GM12878 (cell line): ENCODE data around the gene CWF19L1. TPM values are rescaled to one million over a fixed set of nuclear protein-coding genes. Genes with fewer than 3 reads are reported as not detected.

ENCODE experiments used
- ATAC-seq: fragments of 200-7000 bp; cut with Tn5 transposase; 3 replicates; pipeline ENCODE4 v1.9.1; 2020; ENCODE audit warnings: mild to moderate bottlenecking, moderate library complexity
- BruUV-seq: library from RNA; stranded (reverse); fragments of 400-500 nt; replicated peaks from 2 replicates; lab custom pipeline; 2021; lab: Mats Ljungman, UMichigan
- CTCF ChIA-PET: fragments of 300-600 bp; sonication (Branson Sonifier 250); formaldehyde crosslinking; extraction: SDS; loops from one replicate; lab custom pipeline; 2021; ENCODE audit warnings: inconsistent platforms; lab: Yijun Ruan, JAX
- POLR2A ChIA-PET: fragments of 350-600 bp; formaldehyde crosslinking; extraction: SDS; loops from one replicate; lab custom pipeline; 2021; ENCODE audit warnings: inconsistent platforms; lab: Charles Lee
- RAD21 ChIA-PET: fragments of 300-600 bp; sonication (Branson Sonifier 250); formaldehyde crosslinking; loops from one replicate; lab custom pipeline; 2023; ENCODE audit warnings: antibody characterized with exemption; ENCODE audit not compliant: unreplicated experiment; lab: Charles Lee
- SMC1A ChIA-PET: fragments of 300-600 bp; sonication (Branson Sonifier 250); formaldehyde crosslinking; loops from one replicate; lab custom pipeline; 2023; ENCODE audit not compliant: unreplicated experiment, uncharacterized antibody; lab: Charles Lee
- DNase-seq: peaks from one replicate; pipeline ENCODE4 v3.0.0-alpha.2; 2011; ENCODE audit warnings: low read depth, low spot score
- FAIRE-seq: peaks from 3 replicates; lab custom pipeline; 2011; peaks lifted over from hg19 to GRCh38; lab: Jason Lieb, UNC
- H2AFZ ChIP-seq: 2 replicates; pipeline ENCODE4 v1.6.0; 2011; ENCODE audit warnings: low read depth, low read length, control low read depth; ENCODE audit not compliant: control insufficient read depth
- H3K27ac ChIP-seq: 2 replicates; pipeline ENCODE4 v1.5.1; 2011; ENCODE audit warnings: control low read depth; ENCODE audit not compliant: control insufficient read depth, insufficient read depth
- H3K27me3 ChIP-seq, 2 experiments: replicated peaks in 1 of 2; 2 replicates each; pipeline versions ENCODE4 v1.6.0 to v1.6.1; 2011; ENCODE audit warnings: low read length in 1 of 2; ENCODE audit not compliant: control insufficient read depth in 2 of 2, insufficient read depth in 2 of 2
- H3K36me3 ChIP-seq, 2 experiments: 2 replicates each; pipeline ENCODE4 v1.5.1; 2011; ENCODE audit warnings: low read length in 1 of 2; ENCODE audit not compliant: control insufficient read depth in 2 of 2, insufficient read depth in 2 of 2
- H3K4me1 ChIP-seq: 2 replicates; pipeline ENCODE4 v1.6.1; 2011; ENCODE audit warnings: mild to moderate bottlenecking, low read length, moderate library complexity, mixed read lengths; ENCODE audit not compliant: control insufficient read depth, insufficient read depth
- H3K4me2 ChIP-seq: 2 replicates; pipeline ENCODE4 v1.6.0; 2011; ENCODE audit warnings: control low read depth; ENCODE audit not compliant: control insufficient read depth, insufficient read depth
- H3K4me3 ChIP-seq: fragments of 200-600 bp; sonication (generic); 2 replicates; pipeline ENCODE4 v1.5.1; 2016
- H3K79me2 ChIP-seq: 2 replicates; pipeline ENCODE4 v1.6.0; 2011; ENCODE audit warnings: low read length; ENCODE audit not compliant: control insufficient read depth, insufficient read depth
- H3K9ac ChIP-seq: 2 replicates; pipeline ENCODE4 v1.8.0; 2011; ENCODE audit warnings: low read length, control low read depth, mixed read lengths; ENCODE audit not compliant: control insufficient read depth, insufficient read depth
- H3K9me3 ChIP-seq: replicated peaks from 3 replicates; pipeline ENCODE4 v1.5.1; 2011; ENCODE audit warnings: mild to moderate bottlenecking, low read length; ENCODE audit not compliant: control insufficient read depth, insufficient read depth
- H4K20me1 ChIP-seq: 2 replicates; pipeline ENCODE4 v1.6.0; 2011; ENCODE audit not compliant: control insufficient read depth, insufficient read depth
- BCL3 ChIP-seq: IDR thresholded peaks from 2 replicates; pipeline ENCODE4 v1.6.1; 2011; ENCODE audit warnings: borderline replicate concordance, low read depth, mild to moderate bottlenecking, moderate library complexity, low read length; ENCODE audit not compliant: insufficient read depth, poor library complexity, severe bottlenecking
- BMI1 ChIP-seq: fragments of 450-650 bp; IDR thresholded peaks from 2 replicates; pipeline ENCODE4 v1.6.1; 2016; ENCODE audit warnings: mild to moderate bottlenecking, moderate library complexity, borderline replicate concordance
- E2F4 ChIP-seq: IDR thresholded peaks from 2 replicates; pipeline ENCODE4 v1.6.1; 2012; ENCODE audit warnings: low read depth, low read length, improper control_type of control experiment
- EGR1 ChIP-seq, 2 experiments: IDR thresholded peaks; 1 replicate in 1 of 2; 2 replicates in 1 of 2; pipeline ENCODE4 v1.6.1; 2011 to 2012; ENCODE audit warnings: low read depth in 2 of 2, low read length in 2 of 2, borderline replicate concordance in 1 of 2, mild to moderate bottlenecking in 1 of 2, moderate library complexity in 1 of 2
- FOS ChIP-seq: IDR thresholded peaks from 3 replicates; pipeline ENCODE4 v1.6.1; 2011; ENCODE audit warnings: borderline replicate concordance; ENCODE audit not compliant: insufficient read length; ENCODE audit errors: extremely low read depth
- GATAD2B ChIP-seq: fragments of 450-650 bp; conservative IDR thresholded peaks from 2 replicates; pipeline ENCODE4 v1.6.1; 2017; ENCODE audit warnings: low read depth, mild to moderate bottlenecking, moderate library complexity
- HSF1 ChIP-seq: fragments of 150-350 bp; IDR thresholded peaks from 2 replicates; pipeline ENCODE4 v1.6.1; 2014; ENCODE audit warnings: mild to moderate bottlenecking, low read depth, low read length
- IRF3 ChIP-seq: fragments of 450-650 bp; IDR thresholded peaks from 2 replicates; pipeline ENCODE4 v1.6.1; 2014; ENCODE audit warnings: mild to moderate bottlenecking
- JUND ChIP-seq: IDR thresholded peaks from 2 replicates; pipeline ENCODE4 v1.6.1; 2012; ENCODE audit warnings: low read depth, mild to moderate bottlenecking, low read length, improper control_type of control experiment, moderate library complexity
- KDM1A ChIP-seq: fragments of 200-600 bp; sonication (generic); IDR thresholded peaks from 2 replicates; pipeline ENCODE4 v1.6.1; 2016; ENCODE audit warnings: borderline replicate concordance
- MAX ChIP-seq: IDR thresholded peaks from 2 replicates; pipeline ENCODE4 v1.6.1; 2012; ENCODE audit warnings: low read depth, low read length, improper control_type of control experiment
- MEF2A ChIP-seq: IDR thresholded peaks from 2 replicates; pipeline ENCODE4 v1.6.1; 2011; ENCODE audit warnings: low read depth, mild to moderate bottlenecking, low read length, moderate library complexity; ENCODE audit not compliant: insufficient read depth
- MXI1 ChIP-seq: fragments of 150-350 bp; IDR thresholded peaks from 2 replicates; pipeline ENCODE4 v1.6.1; 2011; ENCODE audit warnings: low read depth, mild to moderate bottlenecking, inconsistent platforms, low read length, improper control_type of control experiment
- PAX5 ChIP-seq: IDR thresholded peaks from 2 replicates; pipeline ENCODE4 v1.6.1; 2011; ENCODE audit warnings: low read depth, low read length, borderline replicate concordance
- PAX8 ChIP-seq: fragments of 450-650 bp; IDR thresholded peaks from 2 replicates; pipeline ENCODE4 v1.6.1; 2017; ENCODE audit warnings: mild to moderate bottlenecking, moderate library complexity
- RAD21 ChIP-seq: IDR thresholded peaks from 2 replicates; pipeline ENCODE4 v1.6.1; 2011; ENCODE audit warnings: mild to moderate bottlenecking, low read depth, low read length, moderate library complexity; ENCODE audit not compliant: insufficient read depth
- STAT3 ChIP-seq: IDR thresholded peaks from 2 replicates; pipeline ENCODE4 v1.6.1; 2011; ENCODE audit warnings: low read depth, low read length, improper control_type of control experiment
- SUZ12 ChIP-seq: fragments of 200-600 bp; sonication (generic); IDR thresholded peaks from one replicate; pipeline ENCODE4 v1.6.1; 2018; ENCODE audit warnings: antibody characterized with exemption, mild to moderate bottlenecking; ENCODE audit not compliant: unreplicated experiment
- WRNIP1 ChIP-seq: IDR thresholded peaks from 2 replicates; pipeline ENCODE4 v1.6.1; 2011; ENCODE audit warnings: low read depth, low read length, improper control_type of control experiment, borderline replicate concordance
- WGBS: methylation state at CpG from one replicate; pipeline ENCODE4 v1.1.6; 2016; ENCODE audit warnings: low lambda C conversion rate; ENCODE audit not compliant: insufficient replicate concordance, insufficient coverage; ENCODE audit errors: missing lambda C conversion rate; 5-methylcytosine and 5-hydroxymethylcytosine counted together
- in situ Hi-C: fragments of 300-500 bp; cut with MboI; formaldehyde crosslinking; loops from 9 replicates; pipeline ENCODE4 v1.14.3; 2018; ENCODE audit warnings: mixed read lengths
- intact Hi-C: fragments of 100-400 bp; cut with micrococcal nuclease; formaldehyde crosslinking; loops from one replicate; pipeline ENCODE4 v1.14.2; 2022; ENCODE audit not compliant: unreplicated experiment
- polyA plus RNA-seq, 11 experiments: library from polyadenylated mRNA; depleted of rRNA in 4 of 11; unstranded in 6 of 11; stranded (reverse) in 5 of 11; fragments of >200 nt; fragmentation: Nextera tagmentation in 4 of 11; fragmentation: Illumina TruSeq in 1 of 11; extraction: Ambion mirVana in 4 of 11; extraction: Trizol in 1 of 11; gene quantifications; 1 replicate in 1 of 11; 2 replicates in 10 of 11; pipeline versions ENCODE4 v1.2.1 to v1.2.3, GENCODE V29; 2011 to 2016; ENCODE audit warnings: inconsistent platforms in 2 of 11, missing spikeins in 2 of 11, low read depth in 1 of 11
- total RNA-seq, 4 experiments: library from RNA; depleted of rRNA in 3 of 4; stranded (reverse); fragments of >200 nt in 3 of 4; fragmentation: Illumina TruSeq in 1 of 4; extraction: Trizol in 1 of 4; gene quantifications; 2 replicates each; pipeline versions ENCODE4 v1.2.1 to v1.2.3, GENCODE V29; 2013 to 2021

CWF19L1 gene
- total and polyA plus RNA-seq, 10 of the 15 experiments (the other 5 are each of a cell fraction or from before 2014, with no cell fraction given): 30.2 to 51.7 (median 38.1) TPM

- TF ChIP-seq PAX5: no peak
- TF ChIP-seq PAX8: no peak
- TF ChIP-seq STAT3: no peak
These were observed 23.9 kb upstream of the CWF19L1 start (continued) for GRCh38 chr10:100291356-100291755.

GRCh38 chr10:100289641-100290040, 22.2 kb upstream of the CWF19L1 start:
- H3K4me3 ChIP-seq: no peak overlapping the region
- no peak overlapping the region for H3K4me2 ChIP-seq
- ATAC-seq (no peak), FAIRE-seq (no peak), DNase-seq (no peak)
- no peaks in the 10 kb centered on the region for H3K36me3 ChIP-seq
- SMC1A ChIA-PET: no interaction called here
- H3K27me3 ChIP-seq: no peaks in the 10 kb centered on the region
- H4K20me1 ChIP-seq: no peaks in the 10 kb centered on the region
- H3K4me1 ChIP-seq: no peaks in the 10 kb centered on the region
- in situ Hi-C loops: no loop called here
- intact Hi-C loops: no loop called here
- BruUV-seq: no TSS peak
- POLR2A ChIA-PET: no interaction called here
- CTCF ChIA-PET: no interaction called here
- H3K9me3 ChIP-seq: no peaks in the 10 kb centered on the region
- WGBS: 54% methylated on average over 2 of the region's 2 CpGs
- no peak overlapping the region for H3K27ac ChIP-seq
- RAD21 ChIA-PET: no interaction called here
- no peak overlapping the region for H3K9ac ChIP-seq
- peaks cover 20% of the 10 kb centered on the region for H3K79me2 ChIP-seq
- H2AFZ ChIP-seq: no peak overlapping the region
- TF ChIP-seq FOS (no peak), GATAD2B (no peak), SUZ12 (no peak), EGR1 (IDR thresholded peaks at IDR 0.05; ENCODE audit: borderline replicate concordance in 1 of 2, low read depth in 2 of 2, low read length in 2 of 2) (no peak), MAX (no peak), MEF2A (no peak), STAT3 (no peak), JUND (no peak), KDM1A (no peak), E2F4 (no peak), IRF3 (no peak), BMI1 (no peak), HSF1 (no peak), RAD21 (no peak), MXI1 (no peak), BCL3 (no peak), WRNIP1 (no peak)
